ENCODE measurements around the gene PTP4A2. TPM values are rescaled to one million over a fixed set of nuclear protein-coding genes. Genes with fewer than 3 reads are reported as not detected.

The PTP4A2 gene
- total and polyA plus RNA-seq, 11 donors: 74.4 to 354 (median 242) TPM

- Histone ChIP-seq H3K27ac (peak overlapping the region in 1 of 12 donors; percentile 70), H3K27me3 (no peaks in the 10 kb centered on the region), H3K4me1 (peaks cover 0 to 61% (median 2%) of the 10 kb centered on the region in 12 donors), H3K36me3 (no peaks in the 10 kb centered on the region), H3K4me3 (no peak overlapping the region), H3K9me3 (no peaks in the 10 kb centered on the region)
- intact Hi-C loops (cut with DNase I): loop anchor here in 9 of 10 donors (5.0 to 10.0 kb wide), 10 partner anchors 57 to 299 kb away; partner anchors contain the start of genes SPOCD1 (in 4 of the 9) and ADGRB2 (in 1 of the 9)
- 81 to 88% (median 85%) methylated on average over 8 of the region's 8 CpGs for WGBS, 4 donors
- DNase-seq: no peak
- ATAC-seq: no peak
- TF ChIP-seq POLR2A (IDR thresholded peaks at IDR 0.05) (no peak), CTCF (IDR thresholded peaks at IDR 0.05) (no peak)
Observed at GRCh38 chr1:31961536-31961935, 23.4 kb upstream of the PTP4A2 start.

GRCh38 chr1:31959521-31960340, 21.6 kb upstream of the PTP4A2 start:
- Histone ChIP-seq H3K4me3 (no peak overlapping the region), H3K27ac (peak overlapping the region in 1 of 12 donors; percentile 70), H3K4me1 (peaks cover 10 to 79% (median 20%) of the 10 kb centered on the region in 12 donors), H3K27me3 (no peaks in the 10 kb centered on the region), H3K36me3 (no peaks in the 10 kb centered on the region), H3K9me3 (no peaks in the 10 kb centered on the region)
- intact Hi-C loops (cut with DNase I): loop anchor here in 9 of 10 donors (5.0 to 10.0 kb wide), 10 partner anchors 55 to 297 kb away; partner anchors contain the start of genes SPOCD1 (in 4 of the 9) and ADGRB2 (in 1 of the 9)
- 93 to 97% (median 94%) methylated on average over 6 of the region's 6 CpGs for WGBS, 4 donors
- TF ChIP-seq CTCF (IDR thresholded peaks at IDR 0.05) (no peak), POLR2A (IDR thresholded peaks at IDR 0.05) (no peak)
- ATAC-seq (no peak), DNase-seq (no peak)

GRCh38 chr1:31957701-31958674, 19.8 kb upstream of the PTP4A2 start:
- Histone ChIP-seq H3K4me1 (peaks cover 10 to 90% (median 28%) of the 10 kb centered on the region in 12 donors), H3K27ac (peak overlapping the region in 2 of 12 donors; percentile 91 to 93), H3K4me3 (no peak overlapping the region), H3K9me3 (no peaks in the 10 kb centered on the region), H3K27me3 (no peaks in the 10 kb centered on the region), H3K36me3 (no peaks in the 10 kb centered on the region)
- DNase-seq: peak in 2 of 5 donors; percentile 28 to 36
- TF ChIP-seq POLR2A (IDR thresholded peaks at IDR 0.05) (no peak), CTCF (IDR thresholded peaks at IDR 0.05) (no peak)
- no peak for ATAC-seq
- 75 to 78% (median 76%) methylated on average over 9 of the region's 9 CpGs for WGBS, 4 donors
- intact Hi-C loops (cut with DNase I): no loop called here
